ENCODE measurements around the gene SIM1.

Gene SIM1

DNA sequence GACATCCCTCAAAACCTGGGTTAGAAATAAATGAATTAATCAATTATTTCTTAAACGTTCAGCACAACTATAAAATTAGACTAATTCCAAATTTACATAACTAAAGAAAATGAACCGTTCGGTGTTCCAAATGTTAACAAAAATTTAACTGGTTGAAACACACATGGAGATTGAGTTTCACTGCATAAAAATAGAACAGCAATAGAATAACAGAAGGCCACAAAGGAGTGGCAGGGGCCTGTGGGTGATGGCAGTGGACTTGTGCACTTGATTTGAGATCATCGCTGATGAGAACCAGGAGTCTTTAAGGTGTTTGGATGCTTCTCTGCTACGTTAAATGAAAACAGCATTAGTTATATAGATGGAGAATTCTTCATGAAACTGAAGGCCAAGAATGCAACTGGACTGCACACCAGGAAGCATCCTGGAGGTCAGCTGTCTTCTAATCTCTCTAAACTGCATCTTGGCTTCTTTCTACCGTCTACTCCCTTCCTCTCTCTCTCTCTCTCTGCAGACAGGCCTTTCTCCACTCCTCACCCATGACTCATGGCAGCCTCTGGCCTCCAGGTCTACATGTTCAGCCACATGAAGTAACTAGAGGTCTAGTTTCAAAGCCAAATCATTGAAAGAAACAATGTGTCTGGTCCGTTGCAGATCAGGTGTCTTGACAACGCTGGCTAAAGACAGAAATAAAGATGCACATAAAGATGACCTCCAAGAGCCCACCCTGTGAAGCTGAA lies 111.3 kb downstream of the SIM1 start:
- DNase-seq (ENCODE audit: low read depth) = no peak

DNA sequence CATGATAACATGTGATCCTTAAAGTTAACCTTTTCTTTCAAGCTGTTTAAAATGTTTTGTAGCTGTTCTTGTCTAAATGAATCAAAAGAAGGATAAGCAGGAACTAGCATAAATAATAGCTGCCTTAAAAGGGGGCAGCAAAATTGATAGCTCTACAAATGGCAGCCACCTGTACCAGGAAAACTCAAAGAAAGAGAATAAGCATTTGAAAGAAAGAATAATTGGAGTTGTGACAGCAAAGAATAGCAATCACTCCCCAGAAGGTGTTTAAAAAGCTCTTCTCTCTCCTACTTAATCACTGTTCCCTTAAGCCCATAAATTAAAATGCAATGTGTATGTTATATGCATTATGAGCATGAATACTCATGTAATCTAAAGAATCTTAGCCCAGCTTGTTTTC lies 114.6 kb downstream of the SIM1 start:
- no peak for DNase-seq (ENCODE audit: low read depth)

DNA sequence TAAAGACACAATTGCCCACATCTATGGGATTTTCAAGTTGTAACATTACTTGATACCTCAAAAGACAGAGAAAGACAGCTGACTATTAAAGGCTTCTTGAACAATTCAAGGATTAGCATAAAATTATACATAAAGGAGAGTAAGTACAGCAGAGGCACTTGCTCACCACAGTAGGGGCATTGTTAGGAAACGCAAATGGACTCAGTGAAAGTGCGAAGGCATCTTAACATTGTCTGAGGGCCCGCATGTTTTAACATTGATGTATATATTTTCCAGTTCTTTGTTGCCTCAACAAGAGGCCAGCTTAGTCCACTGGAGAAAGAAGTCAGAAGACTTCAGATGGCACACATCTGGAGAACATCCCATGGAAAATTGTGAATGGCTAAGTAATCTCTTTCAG lies 115.4 kb downstream of the SIM1 start:
- DNase-seq (ENCODE audit: low read depth) = no peak

GRCh38 chr6:100347901-100348550 lies 116.7 kb downstream of the SIM1 start:
- DNase-seq (ENCODE audit: low read depth) = no peak

DNA sequence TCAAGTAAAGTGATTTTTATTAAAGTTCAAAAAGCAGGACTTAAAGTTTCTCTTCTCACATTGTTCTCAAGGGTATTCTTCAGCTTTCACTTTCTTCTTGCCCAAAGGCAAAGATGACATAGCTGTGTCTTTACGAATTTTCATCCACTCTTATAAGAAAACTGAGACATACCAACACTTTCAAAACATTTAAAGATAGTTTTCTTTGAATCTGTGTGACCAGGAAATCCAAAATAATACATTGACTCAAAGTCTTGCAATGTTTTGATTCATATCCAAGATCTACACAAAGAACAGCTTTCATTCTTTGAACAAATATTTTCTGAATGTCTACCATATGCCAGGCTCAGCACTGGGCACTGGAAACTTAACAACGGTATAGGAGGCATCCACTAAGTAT lies 117.9 kb downstream of the SIM1 start:
- no peak for DNase-seq (ENCODE audit: low read depth)

- no peak for DNase-seq (ENCODE audit: low read depth)
These were observed 118.5 kb downstream of the SIM1 start for GRCh38 chr6:100346203-100346602.

DNA sequence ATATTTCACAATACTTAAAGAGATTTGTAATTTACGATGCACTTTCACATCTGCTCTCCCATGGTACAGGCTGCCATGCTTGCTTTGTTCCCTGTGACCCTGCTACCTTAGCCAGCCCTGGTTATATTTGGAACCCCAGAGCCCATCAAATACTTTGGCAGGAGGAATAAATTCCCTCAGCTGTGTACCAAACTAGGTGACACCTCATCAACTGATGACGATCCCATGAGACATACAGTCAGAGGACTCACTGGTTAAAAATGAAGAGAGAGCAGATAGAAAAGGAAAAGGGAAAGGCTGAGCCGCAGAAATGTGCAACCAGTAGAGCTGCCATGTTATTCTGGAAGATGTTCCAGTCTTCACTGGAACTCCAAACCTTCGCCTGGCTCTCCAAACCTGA lies 120.0 kb downstream of the SIM1 start:
- DNase-seq (ENCODE audit: low read depth) = no peak

- no peak for DNase-seq (ENCODE audit: low read depth)
These were observed 120.4 kb downstream of the SIM1 start for GRCh38 chr6:100344321-100344720.

DNA sequence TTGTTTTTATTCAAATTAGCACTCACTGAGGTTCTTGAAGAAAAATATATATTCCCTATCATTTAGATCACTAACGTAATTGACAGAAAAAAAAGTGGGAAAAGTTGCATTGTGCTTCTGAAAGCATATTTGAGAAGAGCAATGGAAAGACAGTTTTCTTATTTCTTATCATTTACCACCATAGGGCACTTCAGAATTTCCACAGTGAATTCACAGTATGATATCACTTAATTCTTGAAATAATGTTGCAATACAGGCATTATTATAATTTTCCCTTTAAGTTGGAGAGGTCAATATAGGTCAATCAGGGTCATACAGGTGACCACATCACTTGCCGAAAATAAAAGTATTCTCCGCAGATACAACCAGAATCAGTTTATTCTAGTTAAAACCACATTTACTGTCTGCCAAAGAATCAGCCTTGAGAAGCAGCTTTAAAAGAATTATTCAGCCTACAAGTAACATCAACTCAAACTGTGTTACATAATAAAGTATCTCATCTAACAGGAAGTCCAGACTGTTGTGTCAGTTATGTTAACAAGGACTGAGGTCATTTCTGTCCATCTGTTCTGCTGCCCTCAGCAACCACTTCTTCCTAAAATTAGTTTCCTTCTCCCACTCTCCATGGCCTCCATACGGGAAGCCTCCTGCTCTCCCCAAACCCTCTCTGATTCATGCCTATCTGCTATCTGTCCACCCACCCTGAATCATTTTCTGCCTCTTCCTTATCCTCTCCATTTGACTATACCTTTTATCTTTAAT lies 121.2 kb downstream of the SIM1 start:
- no peak for DNase-seq (ENCODE audit: low read depth)

GRCh38 chr6:100342830-100343229 lies 121.9 kb downstream of the SIM1 start:
- no peak for DNase-seq (ENCODE audit: low read depth)

GRCh38 chr6:100339574-100340255 lies 125.0 kb downstream of the SIM1 start:
- no peak for DNase-seq (ENCODE audit: low read depth)

GRCh38 chr6:100338090-100338489 lies 126.6 kb downstream of the SIM1 start:
- DNase-seq (ENCODE audit: low read depth) = no peak

- no peak for DNase-seq (ENCODE audit: low read depth)
These were observed 127.8 kb downstream of the SIM1 start for GRCh38 chr6:100336876-100337275.

DNA sequence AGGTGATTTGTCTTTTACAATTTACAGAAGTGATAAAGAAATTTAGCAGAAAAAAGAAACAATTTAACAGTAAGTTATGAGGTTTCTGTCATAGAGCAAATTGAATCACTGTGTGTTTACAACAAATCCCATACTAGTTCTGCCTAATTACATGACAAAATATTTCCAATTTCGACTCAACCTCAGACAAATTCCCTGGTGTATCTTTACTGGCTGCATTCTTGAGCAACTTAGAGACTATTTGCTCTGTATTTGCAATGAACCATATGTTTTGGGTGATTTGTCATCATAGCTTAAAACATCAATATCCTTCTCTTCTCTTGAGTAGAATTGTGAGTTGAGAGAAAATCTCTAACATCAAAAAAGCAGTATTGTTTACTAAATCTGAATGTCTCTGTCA lies 128.7 kb downstream of the SIM1 start:
- no peak for DNase-seq (ENCODE audit: low read depth)

Data from stimulated activated CD8-positive, alpha-beta memory T cell treated with anti-CD3 and anti-CD28 coated beads, Interleukin-15, amount 100 ng/mL, for 1 hour (primary cell).